ENCODE data around the gene GAK.

- TF ChIP-seq CTCF (IDR thresholded peaks at IDR 0.05), result no peak
- TF ChIP-seq POLR2AphosphoS5 (IDR thresholded peaks at IDR 0.05; ENCODE audit: low read depth, low read length), result no peak
These were observed 64.4 kb downstream of the GAK start for GRCh38 chr4:867526-868250.

Measured in Panc1 (cell line).